CD4-positive, alpha-beta memory T cell (primary cell): ENCODE data around the gene PDLIM3. TPM values are rescaled to one million over a fixed set of nuclear protein-coding genes. Genes with fewer than 3 reads are reported as not detected.

Experiments
- CTCF ChIA-PET: fragments of 350-600 bp; sonication (Branson Sonifier 250); formaldehyde crosslinking; loops from one replicate; lab custom pipeline; 2021; ENCODE audit warnings: inconsistent platforms; ENCODE audit not compliant: partially characterized antibody; lab: Charles Lee
- POLR2A ChIA-PET: fragments of 350-600 bp; sonication (Branson Sonifier 250); formaldehyde crosslinking; loops from one replicate; lab custom pipeline; 2021; ENCODE audit not compliant: partially characterized antibody; lab: Charles Lee
- DNase-seq, 5 donors: peaks; one replicate each; pipeline versions ENCODE4 v3.0.0 to v3.0.0-alpha.2; 2020 to 2022; ENCODE audit warnings: mixed read lengths in 1 of 5
- H3K27ac ChIP-seq: one replicate; pipeline ENCODE4 v1.7.0; 2013; ENCODE audit warnings: low read depth, low read length
- H3K27me3 ChIP-seq: 2 replicates; pipeline ENCODE4 v1.7.0; 2013; ENCODE audit warnings: mild to moderate bottlenecking, low read length, moderate library complexity; ENCODE audit not compliant: insufficient read depth
- H3K36me3 ChIP-seq: 2 replicates; pipeline ENCODE4 v1.7.0; 2013; ENCODE audit warnings: mild to moderate bottlenecking, low read length, moderate library complexity; ENCODE audit not compliant: insufficient read depth
- H3K4me1 ChIP-seq: 2 replicates; pipeline ENCODE4 v1.7.0; 2013; ENCODE audit warnings: mild to moderate bottlenecking, low read length, moderate library complexity; ENCODE audit not compliant: insufficient read depth
- H3K4me3 ChIP-seq, 2 donors: one replicate each; pipeline ENCODE4 v1.7.0; 2013; ENCODE audit warnings: low read length in 2 of 2, mild to moderate bottlenecking in 1 of 2
- H3K9me3 ChIP-seq, 2 donors: one replicate each; pipeline ENCODE4 v1.7.0; 2013; ENCODE audit warnings: low read length in 2 of 2, control low read depth in 1 of 2; ENCODE audit not compliant: control insufficient read depth in 1 of 2
- H3K27ac Mint-ChIP-seq, 7 donors: one replicate each; pipeline ENCODE4 v1.8.0; 2020 to 2021; ENCODE audit warnings: mixed read lengths in 7 of 7, mild to moderate bottlenecking in 6 of 7, inconsistent platforms in 3 of 7, moderate library complexity in 3 of 7
- H3K27me3 Mint-ChIP-seq, 2 donors: one replicate each; pipeline ENCODE4 v1.8.0; 2020 to 2021; ENCODE audit warnings: mixed read lengths in 2 of 2
- H3K36me3 Mint-ChIP-seq, 2 donors: one replicate each; pipeline ENCODE4 v1.8.0; 2020 to 2021; ENCODE audit warnings: mixed read lengths in 2 of 2, inconsistent platforms in 1 of 2, mild to moderate bottlenecking in 1 of 2
- H3K4me1 Mint-ChIP-seq, 4 donors: one replicate each; pipeline ENCODE4 v1.8.0; 2020 to 2021; ENCODE audit warnings: mixed read lengths in 4 of 4, mild to moderate bottlenecking in 1 of 4
- H3K4me3 Mint-ChIP-seq, 8 donors: one replicate each; pipeline ENCODE4 v1.8.0; 2020 to 2021; ENCODE audit warnings: mixed read lengths in 8 of 8, mild to moderate bottlenecking in 7 of 8, moderate library complexity in 6 of 8, inconsistent platforms in 3 of 8
- H3K9me3 Mint-ChIP-seq, 8 donors: one replicate each; pipeline ENCODE4 v1.8.0; 2020 to 2021; ENCODE audit warnings: mixed read lengths in 8 of 8, mild to moderate bottlenecking in 5 of 8, inconsistent platforms in 3 of 8, moderate library complexity in 1 of 8
- intact Hi-C: fragments of 100-400 bp; cut with micrococcal nuclease; formaldehyde crosslinking; loops from one replicate; pipeline ENCODE4 v1.15.1; 2023
- polyA plus RNA-seq, 2 donors: library from polyadenylated mRNA; unstranded; fragments of 300-500 nt; fragmentation: Illumina TruSeq; gene quantifications; one replicate each; pipeline ENCODE4 v1.2.3, GENCODE V29; 2021
- total RNA-seq, 2 experiments: library from RNA; stranded (reverse); gene quantifications; one replicate each; pipeline ENCODE4 v1.2.3, GENCODE V29; 2021

The PDLIM3 gene
- total and polyA plus RNA-seq, 4 experiments from 2014 or later = not detected

GRCh38 chr4:185508181-185508580 lies 27.1 kb downstream of the PDLIM3 start:
- Mint-ChIP-seq H3K27me3 (peaks cover 26 to 29% of the 10 kb centered on the region in 2 donors), H3K36me3 (no peaks in the 10 kb centered on the region)
- CTCF ChIA-PET = no interaction called here

GRCh38 chr4:185506422-185506821 lies 28.9 kb downstream of the PDLIM3 start:
- H3K4me3 ChIP-seq = no peak overlapping the region
- Mint-ChIP-seq H3K27ac (no peak overlapping the region), H3K4me1 (no peaks in the 10 kb centered on the region), H3K4me3 (no peak overlapping the region), H3K27me3 (peaks cover 15 to 24% of the 10 kb centered on the region in 2 donors), H3K9me3 (peaks cover 0 to 5% (median 0%) of the 10 kb centered on the region in 8 donors), H3K36me3 (no peaks in the 10 kb centered on the region)
- H3K36me3 ChIP-seq = no peaks in the 10 kb centered on the region
- H3K9me3 ChIP-seq = no peaks in the 10 kb centered on the region
- ChIA-PET POLR2A (no interaction called here), CTCF (no interaction called here)
- H3K4me1 ChIP-seq = no peaks in the 10 kb centered on the region
- peaks cover 5% of the 10 kb centered on the region for H3K27me3 ChIP-seq
- no peak for DNase-seq
- intact Hi-C loops = no loop called here
- H3K27ac ChIP-seq = no peak overlapping the region

More at GRCh38 chr4:185508181-185508580, 27.1 kb downstream of the PDLIM3 start:
- Histone ChIP-seq H3K27me3 (peaks cover 9% of the 10 kb centered on the region), H3K9me3 (no peaks in the 10 kb centered on the region), H3K4me1 (peaks cover 7% of the 10 kb centered on the region), H3K4me3 (no peak overlapping the region), H3K36me3 (no peaks in the 10 kb centered on the region), H3K27ac (no peak overlapping the region)
- H3K9me3 Mint-ChIP-seq = peaks cover 0 to 3% (median 0%) of the 10 kb centered on the region in 8 donors
- POLR2A ChIA-PET = no interaction called here
- peaks cover 3 to 7% (median 5%) of the 10 kb centered on the region in 4 donors for H3K4me1 Mint-ChIP-seq
- H3K27ac Mint-ChIP-seq = no peak overlapping the region
- intact Hi-C loops = no loop called here
- DNase-seq = no peak
- H3K4me3 Mint-ChIP-seq = no peak overlapping the region

GRCh38 chr4:185504098-185505047 lies 30.9 kb downstream of the PDLIM3 start:
- ChIA-PET POLR2A (no interaction called here), CTCF (no interaction called here)
- H3K9me3 ChIP-seq = no peaks in the 10 kb centered on the region
- no peak overlapping the region for H3K27ac ChIP-seq
- Mint-ChIP-seq H3K27ac (no peak overlapping the region), H3K4me1 (no peaks in the 10 kb centered on the region), H3K9me3 (peaks cover 0 to 10% (median 7%) of the 10 kb centered on the region in 8 donors), H3K4me3 (no peak overlapping the region), H3K27me3 (peaks cover 19 to 21% of the 10 kb centered on the region in 2 donors), H3K36me3 (peaks cover 0 to 5% of the 10 kb centered on the region in 2 donors)
- intact Hi-C loops = no loop called here
- H3K4me3 ChIP-seq = no peak overlapping the region
- no peak for DNase-seq
- no peaks in the 10 kb centered on the region for H3K36me3 ChIP-seq
- no peaks in the 10 kb centered on the region for H3K4me1 ChIP-seq
- no peaks in the 10 kb centered on the region for H3K27me3 ChIP-seq

DNA sequence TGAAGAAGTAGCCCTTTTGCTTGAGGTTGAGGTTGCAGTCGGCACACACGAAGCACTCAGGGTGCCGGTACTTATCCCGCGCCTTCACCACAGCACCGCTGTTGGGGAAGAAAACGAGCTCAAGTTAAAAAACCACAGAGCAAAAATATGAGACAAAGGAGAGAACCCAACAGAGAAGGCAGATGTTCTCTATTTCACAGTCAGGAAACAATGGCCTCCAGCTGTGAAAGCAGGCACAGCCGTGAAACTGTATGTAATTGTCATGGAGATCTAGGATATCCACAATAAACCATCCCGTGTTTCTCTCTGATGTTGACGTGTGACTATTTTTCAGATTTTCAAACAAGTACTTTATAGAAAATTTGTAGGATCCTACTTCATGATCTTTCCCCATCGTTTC lies 32.9 kb downstream of the PDLIM3 start:
- Mint-ChIP-seq H3K27me3 (peaks cover 16 to 19% of the 10 kb centered on the region in 2 donors), H3K9me3 (peaks cover 0 to 10% (median 7%) of the 10 kb centered on the region in 8 donors), H3K4me3 (no peak overlapping the region), H3K36me3 (peaks cover 0 to 5% of the 10 kb centered on the region in 2 donors), H3K27ac (no peak overlapping the region), H3K4me1 (no peaks in the 10 kb centered on the region)
- no peaks in the 10 kb centered on the region for H3K9me3 ChIP-seq
- DNase-seq = no peak
- intact Hi-C loops = no loop called here
- H3K27me3 ChIP-seq = no peaks in the 10 kb centered on the region
- H3K4me3 ChIP-seq = no peak overlapping the region
- H3K4me1 ChIP-seq = no peaks in the 10 kb centered on the region
- ChIA-PET CTCF (no interaction called here), POLR2A (no interaction called here)
- no peak overlapping the region for H3K27ac ChIP-seq
- no peaks in the 10 kb centered on the region for H3K36me3 ChIP-seq

DNA sequence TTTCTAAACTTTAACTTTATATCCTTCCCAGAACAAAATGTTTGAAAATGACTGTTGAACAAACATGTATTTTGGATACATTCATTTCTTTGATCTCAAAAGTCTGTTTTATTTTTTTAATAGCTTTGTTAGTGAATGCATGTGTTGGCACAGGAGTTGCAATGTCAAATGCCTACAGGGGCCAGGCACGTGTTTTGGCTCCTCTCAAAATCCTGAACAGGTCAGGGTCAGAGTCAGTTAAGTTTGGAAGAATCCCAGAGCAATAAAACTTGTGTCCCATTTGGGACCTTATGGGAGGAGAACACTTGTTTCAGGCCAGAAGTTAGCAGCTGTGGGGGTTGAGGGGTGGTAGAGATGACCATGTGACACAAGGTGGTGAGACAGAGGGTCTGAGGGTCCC lies 34.7 kb downstream of the PDLIM3 start:
- H3K4me3 ChIP-seq = no peak overlapping the region
- H3K9me3 Mint-ChIP-seq = peaks cover 0 to 10% (median 7%) of the 10 kb centered on the region in 8 donors
- no peaks in the 10 kb centered on the region for H3K9me3 ChIP-seq
- ChIA-PET CTCF (no interaction called here), POLR2A (no interaction called here)
- peaks cover 0 to 5% of the 10 kb centered on the region in 2 donors for H3K36me3 Mint-ChIP-seq
- H3K27ac Mint-ChIP-seq = no peak overlapping the region
- H3K27ac ChIP-seq = no peak overlapping the region
- intact Hi-C loops = no loop called here
- H3K4me1 Mint-ChIP-seq = no peaks in the 10 kb centered on the region
- H3K4me1 ChIP-seq = no peaks in the 10 kb centered on the region
- no peaks in the 10 kb centered on the region for H3K27me3 ChIP-seq
- H3K4me3 Mint-ChIP-seq = no peak overlapping the region
- DNase-seq = no peak
- H3K27me3 Mint-ChIP-seq = peaks cover 10 to 19% of the 10 kb centered on the region in 2 donors
- H3K36me3 ChIP-seq = no peaks in the 10 kb centered on the region

- no peak for DNase-seq
- no peaks in the 10 kb centered on the region for H3K27me3 ChIP-seq
- peaks cover 0 to 10% (median 7%) of the 10 kb centered on the region in 8 donors for H3K9me3 Mint-ChIP-seq
- H3K27me3 Mint-ChIP-seq = peaks cover 10 to 19% of the 10 kb centered on the region in 2 donors
- H3K4me1 Mint-ChIP-seq = no peaks in the 10 kb centered on the region
- H3K4me3 ChIP-seq = no peak overlapping the region
- H3K27ac ChIP-seq = no peak overlapping the region
- H3K36me3 ChIP-seq = no peaks in the 10 kb centered on the region
- no peak overlapping the region for H3K27ac Mint-ChIP-seq
- no peaks in the 10 kb centered on the region for H3K9me3 ChIP-seq
- intact Hi-C loops = no loop called here
- no peaks in the 10 kb centered on the region for H3K4me1 ChIP-seq
- POLR2A ChIA-PET = no interaction called here
- no peak overlapping the region for H3K4me3 Mint-ChIP-seq
- CTCF ChIA-PET = no interaction called here
- H3K36me3 Mint-ChIP-seq = peaks cover 0 to 5% of the 10 kb centered on the region in 2 donors
Observed at GRCh38 chr4:185500035-185500434, 35.3 kb downstream of the PDLIM3 start.

DNA sequence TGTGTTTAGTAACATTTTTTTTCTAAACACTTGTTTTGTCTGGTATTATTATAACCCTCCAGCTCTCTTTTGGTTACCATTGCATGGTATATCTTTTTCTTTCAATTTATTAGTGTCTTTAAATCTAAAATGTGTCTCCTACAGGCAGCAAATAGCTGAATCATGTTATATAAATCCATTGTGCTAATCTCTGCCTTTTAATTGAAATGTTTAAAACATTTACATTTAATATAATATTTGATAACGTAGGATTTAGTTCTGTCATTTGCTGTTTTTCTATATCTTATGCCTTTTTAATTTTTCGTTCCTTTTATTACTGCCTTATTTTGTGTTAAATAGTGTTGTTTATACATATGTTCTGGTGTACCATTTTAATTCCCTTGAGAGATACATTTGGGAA lies 46.7 kb downstream of the PDLIM3 start:
- H3K9me3 ChIP-seq = no peaks in the 10 kb centered on the region
- H3K4me3 ChIP-seq = no peak overlapping the region
- Mint-ChIP-seq H3K27ac (no peak overlapping the region), H3K4me3 (no peak overlapping the region), H3K9me3 (peaks cover 0 to 38% (median 25%) of the 10 kb centered on the region in 8 donors), H3K27me3 (peaks cover 19 to 27% of the 10 kb centered on the region in 2 donors), H3K36me3 (peaks cover 0 to 1% of the 10 kb centered on the region in 2 donors), H3K4me1 (peaks cover 0 to 2% (median 0%) of the 10 kb centered on the region in 4 donors)
- ChIA-PET CTCF (no interaction called here), POLR2A (no interaction called here)
- no peaks in the 10 kb centered on the region for H3K36me3 ChIP-seq
- no peak overlapping the region for H3K27ac ChIP-seq
- intact Hi-C loops = no loop called here
- no peaks in the 10 kb centered on the region for H3K4me1 ChIP-seq
- no peaks in the 10 kb centered on the region for H3K27me3 ChIP-seq
- DNase-seq = no peak
